Upper lobe of left lung (tissue), 4 donors: ENCODE measurements around the gene KCTD1.

ENCODE experiments used
- CTCF ChIP-seq, 6 experiments: fragments of 450-650 bp in 4 of 6; fragments of 200-600 bp in 2 of 6; sonication (generic) in 2 of 6; IDR thresholded peaks; one replicate each; pipeline ENCODE4 v1.5.1; 2016 to 2019; ENCODE audit warnings: antibody characterized with exemption in 6 of 6
- EP300 ChIP-seq, 4 donors: sonication (generic); formaldehyde crosslinking; IDR thresholded peaks; one replicate each; pipeline ENCODE4 v1.5.1; 2017; ENCODE audit warnings: antibody characterized with exemption in 4 of 4, control low read depth in 2 of 4
- POLR2A ChIP-seq, 4 donors: fragments of 450-650 bp; IDR thresholded peaks; one replicate each; pipeline ENCODE4 v1.5.1; 2016 to 2017; ENCODE audit warnings: antibody characterized with exemption in 4 of 4, mild to moderate bottlenecking in 2 of 4
- POLR2AphosphoS5 ChIP-seq, 2 donors: sonication (generic); formaldehyde crosslinking; IDR thresholded peaks; one replicate each; pipeline ENCODE4 v1.5.1; 2017; ENCODE audit warnings: antibody characterized with exemption in 2 of 2

DNA sequence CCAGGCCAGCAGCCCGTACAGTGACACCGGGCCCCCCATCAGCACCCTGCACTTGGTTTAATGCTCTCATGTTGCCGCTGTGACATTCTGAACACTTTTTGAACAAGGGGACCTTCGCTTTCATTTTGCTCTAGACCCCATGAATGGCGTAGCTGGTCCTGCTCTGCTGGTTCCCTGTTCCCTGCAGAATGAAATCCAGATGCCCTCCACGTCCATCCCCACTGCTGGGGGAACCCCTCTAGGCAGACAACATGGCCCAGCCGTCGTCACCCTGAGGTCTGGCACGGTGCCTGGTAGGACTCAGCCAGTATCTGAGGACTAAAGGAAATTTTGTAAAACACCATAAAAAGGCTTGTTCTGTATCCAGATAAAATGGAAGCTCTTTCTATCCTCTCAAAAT is 128.6 kb downstream of the KCTD1 start:
- TF ChIP-seq CTCF (IDR thresholded peaks at IDR 0.05) (no peak), POLR2AphosphoS5 (IDR thresholded peaks at IDR 0.05) (no peak), POLR2A (IDR thresholded peaks at IDR 0.05) (no peak), EP300 (IDR thresholded peaks at IDR 0.05) (no peak)
